Large intestine (tissue), 3 donors: Measurements from ENCODE around the gene PCCB. TPM values are rescaled to one million over a fixed set of nuclear protein-coding genes. Genes with fewer than 3 reads are reported as not detected.
"Not testable (repeated sequence)": the region's sequence is repeated elsewhere in the genome, so short reads cannot be mapped to it uniquely, and the experiment has no call there.

ENCODE experiments used
- DNase-seq, 2 donors: peaks; one replicate each; pipeline versions ENCODE4 v3.0.0 to v3.0.0-alpha.2; 2013
- H3K27ac ChIP-seq: one replicate; pipeline ENCODE4 v1.5.1; 2013; ENCODE audit warnings: low read length
- H3K27me3 ChIP-seq: 2 replicates; pipeline ENCODE4 v1.6.1; 2013; ENCODE audit warnings: low read length; ENCODE audit not compliant: control insufficient read depth, insufficient read depth
- H3K36me3 ChIP-seq: 2 replicates; pipeline ENCODE4 v1.6.1; 2013; ENCODE audit warnings: low read length; ENCODE audit not compliant: control insufficient read depth, insufficient read depth
- H3K4me1 ChIP-seq: one replicate; pipeline ENCODE4 v1.6.1; 2013; ENCODE audit warnings: low read length; ENCODE audit not compliant: control insufficient read depth, insufficient read depth
- H3K4me3 ChIP-seq: one replicate; pipeline ENCODE4 v1.5.1; 2013; ENCODE audit warnings: low read length
- H3K9me3 ChIP-seq: one replicate; pipeline ENCODE4 v1.6.1; 2013; ENCODE audit warnings: mild to moderate bottlenecking, low read depth, low read length, moderate library complexity; ENCODE audit not compliant: control insufficient read depth
- WGBS: methylation state at CpG from one replicate; pipeline ENCODE4 v1.1.5; 2013; ENCODE audit warnings: low lambda C conversion rate; ENCODE audit not compliant: insufficient coverage; 5-methylcytosine and 5-hydroxymethylcytosine counted together
- polyA plus RNA-seq: library from polyadenylated mRNA; unstranded; fragments of 120-200 nt; gene quantifications from one replicate; pipeline ENCODE4 v1.2.1, GENCODE V29; 2013

PCCB gene
- polyA plus RNA-seq, 1 donor, result 33.1 TPM

DNA sequence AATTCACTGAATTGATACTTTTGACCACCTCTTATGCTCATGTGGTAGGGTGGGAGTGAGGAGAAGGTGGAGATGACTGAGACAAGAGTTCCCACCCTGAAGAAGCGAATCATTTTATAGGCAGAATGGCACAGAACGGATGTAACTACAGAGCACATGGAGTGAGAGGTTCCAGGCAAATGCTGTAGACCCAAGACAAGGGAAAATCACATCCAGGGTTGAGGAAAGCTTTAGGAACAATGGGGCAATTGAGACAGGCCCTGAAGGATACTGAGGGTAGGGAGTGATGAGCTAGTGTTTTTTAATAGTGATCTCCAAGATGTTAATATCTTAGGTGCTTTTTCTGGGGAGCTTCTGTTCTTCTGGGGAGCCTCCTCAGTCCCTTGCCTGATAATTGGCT, 8.1 kb downstream of the PCCB start:
- no peak overlapping the region for H3K4me3 ChIP-seq
- no peak overlapping the region for H3K27ac ChIP-seq
- WGBS, result no CpG with 5 or more reads among the region's 2 CpGs
- peaks cover 48% of the 10 kb centered on the region for H3K36me3 ChIP-seq
- H3K9me3 ChIP-seq, result no peaks in the 10 kb centered on the region
- peaks cover 11% of the 10 kb centered on the region for H3K4me1 ChIP-seq
- DNase-seq, result no peak
- no peaks in the 10 kb centered on the region for H3K27me3 ChIP-seq

- 80% methylated on average over 1 of the region's 5 CpGs for WGBS
- Histone ChIP-seq H3K36me3 (peaks cover 47% of the 10 kb centered on the region), H3K9me3 (no peaks in the 10 kb centered on the region), H3K27me3 (no peaks in the 10 kb centered on the region), H3K27ac (no peak overlapping the region), H3K4me1 (no peaks in the 10 kb centered on the region), H3K4me3 (no peak overlapping the region)
- no peak for DNase-seq
Observed at GRCh38 chr3:136261826-136262225, 11.7 kb downstream of the PCCB start.

DNA sequence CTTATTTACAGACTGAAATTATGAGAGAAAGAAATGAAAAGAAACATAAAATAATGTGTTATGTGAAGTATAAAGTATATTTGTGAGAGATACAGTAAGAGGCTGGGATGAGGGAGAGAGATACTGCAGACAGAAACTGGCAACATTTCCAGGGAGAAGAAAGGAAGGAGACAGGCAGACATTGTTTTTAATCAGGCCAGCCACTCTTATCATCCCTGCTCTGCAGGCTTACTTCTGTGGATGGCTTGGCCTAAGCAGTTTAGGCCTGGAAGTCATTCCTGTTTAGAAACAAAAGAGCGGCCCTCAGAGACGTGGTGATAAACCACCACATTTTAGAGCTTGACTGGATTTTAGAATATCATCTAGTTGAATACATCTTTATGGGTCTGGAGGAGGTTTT, 12.4 kb downstream of the PCCB start:
- no peak overlapping the region for H3K27ac ChIP-seq
- no peaks in the 10 kb centered on the region for H3K4me1 ChIP-seq
- no CpG with 5 or more reads among the region's 2 CpGs for WGBS
- DNase-seq, result no peak
- no peaks in the 10 kb centered on the region for H3K27me3 ChIP-seq
- H3K4me3 ChIP-seq, result no peak overlapping the region
- peaks cover 47% of the 10 kb centered on the region for H3K36me3 ChIP-seq
- H3K9me3 ChIP-seq, result no peaks in the 10 kb centered on the region

DNA sequence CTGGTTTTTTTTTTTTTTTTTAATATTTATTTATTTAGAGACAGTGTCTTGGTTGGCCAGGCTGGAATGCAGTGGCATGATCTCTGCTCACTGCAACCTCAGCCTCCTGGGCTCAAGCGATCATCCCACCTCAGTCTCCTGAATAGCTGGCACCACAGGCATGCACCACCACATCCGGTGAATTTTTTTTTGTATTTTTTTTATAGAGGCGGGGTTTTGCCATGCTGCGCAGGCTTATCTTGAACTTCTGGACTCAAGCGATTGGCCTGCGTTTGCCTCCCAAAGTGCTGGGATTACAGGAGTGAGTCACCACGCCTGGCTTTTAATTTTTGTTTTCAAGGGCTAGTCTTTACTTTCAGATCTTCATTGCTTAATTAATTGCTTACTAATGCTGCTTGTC, 13.1 kb downstream of the PCCB start:
- Histone ChIP-seq H3K9me3 (no peaks in the 10 kb centered on the region), H3K27me3 (no peaks in the 10 kb centered on the region), H3K36me3 (peaks cover 42% of the 10 kb centered on the region), H3K27ac (no peak overlapping the region), H3K4me3 (no peak overlapping the region), H3K4me1 (no peaks in the 10 kb centered on the region)
- DNase-seq, result no peak
- 100% methylated on average over 2 of the region's 7 CpGs for whole genome bisulfite sequencing

- not testable (repeated sequence) for DNase-seq, H3K9me3 ChIP-seq, H3K27ac ChIP-seq, H3K4me1 ChIP-seq, H3K4me3 ChIP-seq, H3K27me3 ChIP-seq
- H3K36me3 ChIP-seq, result peaks cover 22% of the 10 kb centered on the region
- 92% methylated on average over 2 of the region's 6 CpGs for WGBS
Observed at GRCh38 chr3:136266468-136267125, 16.5 kb downstream of the PCCB start.

GRCh38 chr3:136267235-136267634, 17.1 kb downstream of the PCCB start:
- Histone ChIP-seq H3K27me3 (no peaks in the 10 kb centered on the region), H3K4me3 (no peak overlapping the region), H3K4me1 (no peaks in the 10 kb centered on the region), H3K27ac (no peak overlapping the region), H3K36me3 (peaks cover 17% of the 10 kb centered on the region), H3K9me3 (no peaks in the 10 kb centered on the region)
- no peak for DNase-seq
- WGBS, result no CpG with 5 or more reads among the region's 6 CpGs

DNA sequence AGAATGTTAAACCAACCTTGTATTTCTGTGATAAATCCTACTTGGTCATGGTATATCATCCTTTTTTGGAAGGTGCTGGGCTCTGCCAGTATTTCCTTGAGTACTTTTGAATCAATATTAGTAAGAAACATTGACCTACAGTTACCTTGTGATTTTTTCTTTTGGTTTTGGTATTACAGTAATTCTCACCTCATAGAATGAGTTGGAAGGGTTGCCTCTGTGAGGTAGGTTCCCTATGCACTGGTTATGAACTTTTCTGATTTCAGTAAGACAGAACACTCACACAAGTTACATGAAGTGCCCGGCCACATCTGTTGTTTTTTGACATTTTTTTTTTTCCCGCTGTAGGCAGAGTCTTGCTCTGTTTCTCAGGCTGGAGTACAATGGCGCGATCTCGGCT, 20.0 kb downstream of the PCCB start:
- H3K9me3 ChIP-seq, result peaks cover 6% of the 10 kb centered on the region
- no peaks in the 10 kb centered on the region for H3K27me3 ChIP-seq
- peaks cover 20% of the 10 kb centered on the region for H3K36me3 ChIP-seq
- H3K4me1 ChIP-seq, result no peaks in the 10 kb centered on the region
- H3K4me3 ChIP-seq, result no peak overlapping the region
- H3K27ac ChIP-seq, result no peak overlapping the region
- no CpG with 5 or more reads among the region's 5 CpGs for WGBS
- DNase-seq, result no peak

- no CpG with 5 or more reads among the region's 2 CpGs for WGBS
- not testable (repeated sequence) for H3K27me3 ChIP-seq, H3K4me3 ChIP-seq, DNase-seq, H3K9me3 ChIP-seq, H3K4me1 ChIP-seq, H3K27ac ChIP-seq
- H3K36me3 ChIP-seq, result peaks cover 25% of the 10 kb centered on the region
Observed at GRCh38 chr3:136271626-136272025, 21.5 kb downstream of the PCCB start.

DNA sequence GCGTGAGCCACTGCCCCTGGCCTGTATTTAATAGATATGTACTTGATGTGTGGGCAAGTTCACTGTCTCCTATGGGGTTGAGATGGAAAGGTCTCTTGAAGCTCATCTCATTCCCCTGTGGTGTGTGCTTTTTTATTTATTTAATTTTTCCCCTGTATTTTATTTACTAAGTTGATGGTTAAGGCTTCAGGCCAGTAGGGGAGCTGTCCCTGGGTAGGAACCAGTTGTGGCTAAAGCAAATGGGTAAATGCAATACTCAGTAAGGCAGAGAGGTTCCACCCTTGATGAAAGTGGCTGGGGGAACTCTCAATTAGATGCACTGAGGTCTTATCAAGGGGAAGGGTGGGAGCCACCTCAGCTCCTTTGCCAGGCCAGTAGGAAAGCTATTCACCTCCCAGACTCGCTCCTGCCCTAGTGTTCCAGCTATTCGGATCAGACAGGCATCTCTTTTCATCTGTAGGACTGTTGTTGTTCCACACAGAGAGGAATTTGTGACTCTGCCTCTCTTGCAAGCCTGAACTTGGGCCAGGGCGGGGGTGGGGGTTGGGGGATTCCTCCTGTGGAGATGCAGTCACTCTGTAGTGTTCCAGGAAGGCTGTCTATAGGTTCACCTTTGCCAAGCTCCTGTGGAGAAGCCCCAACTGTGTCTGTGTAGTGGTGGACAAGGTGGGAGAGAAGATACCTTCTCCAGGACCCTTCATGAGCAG, 26.1 kb downstream of the PCCB start:
- peaks cover 21% of the 10 kb centered on the region for H3K9me3 ChIP-seq
- no peaks in the 10 kb centered on the region for H3K27me3 ChIP-seq
- no CpG with 5 or more reads among the region's 4 CpGs for WGBS
- peaks cover 27% of the 10 kb centered on the region for H3K36me3 ChIP-seq
- H3K27ac ChIP-seq, result no peak overlapping the region
- no peak for DNase-seq
- no peaks in the 10 kb centered on the region for H3K4me1 ChIP-seq
- no peak overlapping the region for H3K4me3 ChIP-seq

DNA sequence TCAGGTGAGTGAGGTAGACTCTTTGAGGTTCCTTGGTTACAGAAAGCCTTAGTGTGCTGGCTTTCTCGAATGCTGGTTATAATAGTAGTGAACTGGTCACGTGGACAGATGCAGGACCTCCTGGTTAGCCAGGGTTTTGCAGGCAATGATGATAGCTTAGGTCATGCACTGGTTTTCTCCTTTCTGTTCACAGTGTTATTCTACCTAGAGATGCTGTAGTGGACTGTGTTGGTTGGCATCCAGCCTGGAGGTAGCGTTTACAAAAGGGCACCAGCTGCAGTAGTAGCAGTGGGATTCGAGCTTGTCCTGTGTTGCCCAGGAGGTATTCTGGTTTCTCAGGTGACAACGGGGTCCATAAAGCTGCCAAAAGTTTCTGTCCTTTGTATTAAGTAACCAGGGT, 27.0 kb downstream of the PCCB start:
- H3K4me1 ChIP-seq, result no peaks in the 10 kb centered on the region
- no peak overlapping the region for H3K4me3 ChIP-seq
- H3K27ac ChIP-seq, result no peak overlapping the region
- H3K36me3 ChIP-seq, result peaks cover 29% of the 10 kb centered on the region
- H3K9me3 ChIP-seq, result peaks cover 21% of the 10 kb centered on the region
- DNase-seq, result no peak
- H3K27me3 ChIP-seq, result no peaks in the 10 kb centered on the region
- WGBS, result no CpG with 5 or more reads among the region's 5 CpGs

DNA sequence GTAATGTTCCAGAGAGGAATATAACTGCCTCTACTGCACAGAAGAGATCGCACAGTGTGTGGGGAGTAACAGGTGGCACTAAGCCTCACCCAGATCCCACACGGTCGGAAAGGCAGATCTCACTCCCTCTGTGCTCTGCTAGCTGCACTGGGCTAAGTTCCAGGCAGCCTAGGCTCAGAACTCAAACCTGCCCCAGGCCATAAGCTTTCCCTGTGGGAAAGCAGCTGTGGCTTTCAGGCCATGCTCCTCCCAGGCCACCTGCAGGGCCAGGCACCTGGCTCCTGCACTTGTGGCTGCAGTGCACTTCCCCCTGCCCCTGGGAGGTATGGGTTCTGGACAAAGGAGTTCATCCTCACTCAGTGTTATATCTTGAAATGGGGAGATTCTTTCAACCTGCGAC, 27.5 kb downstream of the PCCB start:
- Histone ChIP-seq H3K27me3 (no peaks in the 10 kb centered on the region), H3K4me3 (no peak overlapping the region), H3K4me1 (no peaks in the 10 kb centered on the region), H3K9me3 (peaks cover 21% of the 10 kb centered on the region), H3K36me3 (peaks cover 29% of the 10 kb centered on the region), H3K27ac (no peak overlapping the region)
- WGBS, result no CpG with 5 or more reads among the region's 4 CpGs
- no peak for DNase-seq
